Measurements from ENCODE around the gene ZFYVE27. TPM values are rescaled to one million over a fixed set of nuclear protein-coding genes. Genes with fewer than 3 reads are reported as not detected.

Gene ZFYVE27
- total and polyA plus RNA-seq, 12 donors: 23.6 to 45.3 (median 33.2) TPM

DNA sequence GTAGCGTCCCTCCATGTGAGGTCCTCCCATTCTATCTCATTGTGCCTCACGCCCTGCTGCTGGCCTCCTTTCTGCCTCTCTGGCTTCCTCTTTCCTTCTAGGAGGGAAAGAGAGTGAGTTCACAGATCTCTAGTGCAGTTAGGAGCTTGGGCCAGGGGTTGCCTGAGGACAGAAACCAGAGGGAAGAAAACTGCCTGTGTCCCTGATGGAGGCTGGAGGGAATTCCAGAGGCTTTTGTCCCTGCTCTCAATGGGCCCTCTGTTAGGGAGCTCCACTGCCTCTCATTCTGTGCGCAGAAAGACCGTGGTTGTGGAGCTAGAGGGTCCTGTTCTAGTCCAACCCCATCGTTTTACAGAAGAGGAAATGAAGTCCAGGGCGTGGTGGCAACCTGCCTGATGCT lies 18.8 kb upstream of the ZFYVE27 start:
- Histone ChIP-seq H3K4me3 (no peak overlapping the region), H3K9me3 (replicated peaks in 1 of 3) (no peaks in the 10 kb centered on the region), H3K27ac (peak overlapping the region in 2 of 5 donors; percentile 14 to 71), H3K4me1 (replicated peaks in 1 of 2) (peaks cover 0 to 18% of the 10 kb centered on the region in 2 donors), H3K36me3 (replicated peaks in 1 of 2) (peaks cover 0 to 9% of the 10 kb centered on the region in 2 donors), H3K27me3 (no peaks in the 10 kb centered on the region)
- intact Hi-C loops (cut with DNase I): no loop called here
- WGBS, 4 donors: 65 to 74% (median 72%) methylated on average over 6 of the region's 6 CpGs
- peak in 1 of 7 donors; percentile 61 for DNase-seq
- no peak for TF ChIP-seq POLR2A (IDR thresholded peaks at IDR 0.05)
- no peak for TF ChIP-seq CTCF (IDR thresholded peaks at IDR 0.05)

- peaks cover 0 to 9% of the 10 kb centered on the region in 2 donors for H3K36me3 ChIP-seq (replicated peaks in 1 of 2)
- WGBS, 4 donors: 44 to 74% (median 56%) methylated on average over 8 of the region's 8 CpGs
- intact Hi-C loops (cut with DNase I): no loop called here
- H3K27me3 ChIP-seq: no peaks in the 10 kb centered on the region
- no peaks in the 10 kb centered on the region for H3K9me3 ChIP-seq (replicated peaks in 1 of 3)
- peaks cover 0 to 16% of the 10 kb centered on the region in 2 donors for H3K4me1 ChIP-seq (replicated peaks in 1 of 2)
- peak overlapping the region in 1 of 5 donors; percentile 71 for H3K27ac ChIP-seq
- DNase-seq: peak in 4 of 7 donors; percentile 18 to 69 (median 50)
- no peak overlapping the region for H3K4me3 ChIP-seq
- TF ChIP-seq CTCF (IDR thresholded peaks at IDR 0.05) (no peak), POLR2A (IDR thresholded peaks at IDR 0.05) (no peak)
Measured at GRCh38 chr10:97718659-97719142, 18.2 kb upstream of the ZFYVE27 start.

DNA sequence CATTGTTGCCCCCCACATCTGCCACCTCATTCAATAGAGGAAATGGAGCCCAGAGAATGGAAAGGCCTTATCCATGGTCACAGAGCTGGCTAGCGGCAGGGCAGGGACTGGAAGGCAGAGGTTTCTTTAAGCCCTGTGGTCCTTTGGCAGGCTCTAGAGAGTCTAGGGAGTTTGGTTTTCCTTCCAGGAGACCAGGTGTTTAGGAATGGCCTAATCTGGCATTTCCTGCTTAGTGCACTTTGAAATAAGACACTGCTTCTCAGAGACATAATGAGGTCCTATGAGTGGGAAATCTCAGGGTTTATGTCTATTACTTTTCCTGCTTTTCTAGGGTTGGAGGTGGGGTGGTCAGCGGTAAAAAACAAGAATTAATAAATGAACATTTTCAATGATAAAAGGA lies 17.3 kb upstream of the ZFYVE27 start:
- peaks cover 0 to 9% of the 10 kb centered on the region in 2 donors for H3K36me3 ChIP-seq (replicated peaks in 1 of 2)
- DNase-seq: no peak
- no peak for TF ChIP-seq CTCF (IDR thresholded peaks at IDR 0.05)
- peaks cover 0 to 16% of the 10 kb centered on the region in 2 donors for H3K4me1 ChIP-seq (replicated peaks in 1 of 2)
- WGBS, 4 donors: 92 to 98% (median 95%) methylated on average over 2 of the region's 2 CpGs
- intact Hi-C loops (cut with DNase I): no loop called here
- no peak overlapping the region for H3K4me3 ChIP-seq
- H3K27me3 ChIP-seq: no peaks in the 10 kb centered on the region
- no peaks in the 10 kb centered on the region for H3K9me3 ChIP-seq (replicated peaks in 1 of 3)
- H3K27ac ChIP-seq: peak overlapping the region in 1 of 5 donors; percentile 71

GRCh38 chr10:97721871-97722780 lies 14.8 kb upstream of the ZFYVE27 start:
- H3K27me3 ChIP-seq: no peaks in the 10 kb centered on the region
- TF ChIP-seq POLR2A (IDR thresholded peaks at IDR 0.05) (no peak), CTCF (IDR thresholded peaks at IDR 0.05) (no peak)
- 69 to 81% (median 79%) methylated on average over 10 to 12 of the region's 12 CpGs for WGBS, 4 donors
- no peak for DNase-seq
- H3K9me3 ChIP-seq (replicated peaks in 1 of 3): no peaks in the 10 kb centered on the region
- peaks cover 0 to 7% of the 10 kb centered on the region in 2 donors for H3K4me1 ChIP-seq (replicated peaks in 1 of 2)
- peaks cover 0 to 9% of the 10 kb centered on the region in 2 donors for H3K36me3 ChIP-seq (replicated peaks in 1 of 2)
- H3K27ac ChIP-seq: no peak overlapping the region
- intact Hi-C loops (cut with DNase I): no loop called here
- H3K4me3 ChIP-seq: no peak overlapping the region

Measured in adrenal gland (tissue), 12 donors.